BE2C (cell line): ENCODE results near the gene TSPAN9.

Experiments
- DNase-seq: peaks from one replicate; pipeline ENCODE4 v3.0.0-alpha.2; 2020
- H3K27me3 ChIP-seq: fragments of 250-450 bp; sonication (Bioruptor Pico); 2 replicates; pipeline ENCODE4 v1.5.1; 2020; ENCODE audit warnings: mild to moderate bottlenecking
- H3K36me3 ChIP-seq: fragments of 250-450 bp; sonication (Bioruptor Pico); 2 replicates; pipeline ENCODE4 v1.5.1; 2020; ENCODE audit warnings: mild to moderate bottlenecking
- H3K4me1 ChIP-seq: fragments of 250-450 bp; sonication (Bioruptor Pico); 2 replicates; pipeline ENCODE4 v1.5.1; 2020
- H3K4me3 ChIP-seq: 2 replicates; pipeline ENCODE4 v1.5.1; 2011; ENCODE audit warnings: low read depth, low read length
- H3K9me3 ChIP-seq: fragments of 250-450 bp; sonication (Bioruptor Pico); 2 replicates; pipeline ENCODE4 v1.5.1; 2020
- CTCF ChIP-seq: IDR thresholded peaks from 2 replicates; pipeline ENCODE4 v1.5.1; 2012; ENCODE audit warnings: mild to moderate bottlenecking, low read depth, low read length

Gene TSPAN9

DNA sequence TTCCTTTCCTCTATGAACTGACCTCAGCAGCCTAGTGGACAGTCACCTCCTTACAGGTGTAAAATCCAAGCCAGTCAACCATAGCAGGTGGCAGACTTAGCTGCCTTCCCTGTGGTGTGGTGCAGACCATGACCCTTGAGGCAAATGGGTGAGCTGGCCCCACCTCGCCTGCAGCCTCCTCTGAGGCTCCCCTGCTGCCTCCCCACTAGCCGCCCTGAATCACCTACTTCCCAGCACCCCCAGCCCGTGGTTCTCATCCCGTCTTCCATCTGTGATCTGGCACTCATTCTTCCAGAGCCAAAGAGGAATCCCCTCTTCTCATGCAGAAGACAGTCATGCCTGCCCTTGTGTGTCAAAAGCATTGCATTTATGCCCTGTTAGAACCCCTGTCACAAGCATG lies 34.4 kb upstream of the TSPAN9 start:
- H3K4me3 ChIP-seq = no peak overlapping the region

DNA sequence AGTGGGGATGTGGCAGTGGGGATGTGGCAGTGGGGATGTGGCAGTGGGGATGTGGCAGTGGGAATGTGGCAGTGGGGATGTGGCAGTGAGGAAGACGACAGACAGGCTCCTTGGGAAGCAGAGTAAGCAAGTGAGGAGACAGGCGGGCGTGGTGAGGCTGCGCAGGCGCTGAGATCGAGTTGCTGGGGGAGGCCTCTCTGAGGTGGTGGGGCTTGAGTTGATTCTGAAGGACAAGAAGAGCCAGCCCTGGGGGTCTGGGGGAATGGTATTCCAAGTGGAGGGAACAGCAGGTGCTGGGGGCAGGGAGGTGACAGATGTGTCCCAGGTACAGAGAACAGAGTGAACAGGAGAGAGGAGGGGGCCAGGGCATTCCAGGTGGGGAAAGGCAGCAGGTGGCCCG lies 33.8 kb upstream of the TSPAN9 start:
- H3K9me3 ChIP-seq = no peaks in the 10 kb centered on the region
- TF ChIP-seq CTCF = no peak
- peaks cover 5% of the 10 kb centered on the region; the same call in 1 of the 2 replicates for H3K27me3 ChIP-seq
- DNase-seq = no peak
- H3K4me3 ChIP-seq = no peak overlapping the region
- H3K36me3 ChIP-seq = no peaks in the 10 kb centered on the region
- peaks cover 12% of the 10 kb centered on the region for H3K4me1 ChIP-seq

More for the DNA sequence above, 34.4 kb upstream of the TSPAN9 start:
- H3K9me3 ChIP-seq = no peaks in the 10 kb centered on the region
- H3K27me3 ChIP-seq = peaks cover 5% of the 10 kb centered on the region; the same call in 1 of the 2 replicates
- DNase-seq = no peak
- H3K4me1 ChIP-seq = peaks cover 12% of the 10 kb centered on the region
- no peaks in the 10 kb centered on the region for H3K36me3 ChIP-seq
- TF ChIP-seq CTCF = no peak

DNA sequence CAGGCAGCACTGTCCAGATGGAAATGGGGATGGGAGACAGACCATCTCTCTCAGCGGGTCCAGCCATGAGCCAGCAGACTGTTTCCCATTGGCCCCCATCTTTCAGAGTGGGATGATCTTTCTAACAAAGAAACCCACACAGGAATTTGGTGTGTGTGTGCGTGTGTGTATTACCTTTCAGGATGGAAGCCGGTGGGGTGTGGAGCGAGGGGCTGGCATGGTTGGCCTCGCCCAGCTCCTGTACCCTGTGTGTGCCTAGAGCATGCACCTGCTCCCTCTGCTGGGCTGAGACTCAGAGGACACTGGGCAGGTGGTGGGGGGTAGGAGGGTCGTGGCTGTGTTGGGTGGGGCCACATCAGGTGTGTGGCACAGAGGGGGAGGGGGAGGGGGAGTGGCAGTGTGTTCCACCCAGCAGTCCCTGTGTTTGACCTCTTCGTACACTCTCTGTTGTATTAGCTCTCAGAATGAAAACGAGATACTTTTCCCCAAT lies 33.0 kb upstream of the TSPAN9 start:
- Histone ChIP-seq H3K36me3 (no peaks in the 10 kb centered on the region), H3K4me1 (peaks cover 12% of the 10 kb centered on the region), H3K4me3 (no peak overlapping the region), H3K27me3 (peaks cover 5% of the 10 kb centered on the region; the same call in 1 of the 2 replicates), H3K9me3 (no peaks in the 10 kb centered on the region)
- no peak for TF ChIP-seq CTCF
- no peak for DNase-seq

GRCh38 chr12:3045494-3045893 lies 31.7 kb upstream of the TSPAN9 start:
- H3K4me1 ChIP-seq = peaks cover 12% of the 10 kb centered on the region
- H3K27me3 ChIP-seq = peaks cover 5% of the 10 kb centered on the region; the same call in 1 of the 2 replicates
- H3K4me3 ChIP-seq = no peak overlapping the region
- no peak for TF ChIP-seq CTCF
- H3K9me3 ChIP-seq = no peaks in the 10 kb centered on the region
- no peak for DNase-seq
- H3K36me3 ChIP-seq = no peaks in the 10 kb centered on the region

DNA sequence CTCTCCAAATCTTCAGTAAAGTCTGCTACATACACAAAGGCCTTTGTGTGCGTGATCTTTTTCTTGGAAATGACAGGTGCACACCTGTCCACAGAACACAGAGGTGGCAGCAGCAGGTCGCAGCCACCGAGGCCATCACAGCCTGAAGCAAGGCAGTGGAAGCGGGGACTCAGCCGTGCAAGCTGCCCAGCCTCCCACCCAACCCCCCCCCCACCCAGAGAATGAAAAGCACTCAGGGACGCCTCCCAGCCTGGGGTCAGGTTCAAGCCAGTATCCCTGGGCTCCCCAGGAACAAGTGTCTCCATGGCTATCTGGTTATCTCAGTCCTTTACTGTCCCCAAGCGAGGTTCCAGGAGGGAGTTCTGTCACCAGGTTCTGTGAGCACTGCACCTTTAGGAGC lies 31.2 kb upstream of the TSPAN9 start:
- no peaks in the 10 kb centered on the region for H3K9me3 ChIP-seq
- no peak for DNase-seq
- peaks cover 12% of the 10 kb centered on the region for H3K4me1 ChIP-seq
- H3K27me3 ChIP-seq = peaks cover 5% of the 10 kb centered on the region; the same call in 1 of the 2 replicates
- no peak overlapping the region for H3K4me3 ChIP-seq
- H3K36me3 ChIP-seq = no peaks in the 10 kb centered on the region
- no peak for TF ChIP-seq CTCF

DNA sequence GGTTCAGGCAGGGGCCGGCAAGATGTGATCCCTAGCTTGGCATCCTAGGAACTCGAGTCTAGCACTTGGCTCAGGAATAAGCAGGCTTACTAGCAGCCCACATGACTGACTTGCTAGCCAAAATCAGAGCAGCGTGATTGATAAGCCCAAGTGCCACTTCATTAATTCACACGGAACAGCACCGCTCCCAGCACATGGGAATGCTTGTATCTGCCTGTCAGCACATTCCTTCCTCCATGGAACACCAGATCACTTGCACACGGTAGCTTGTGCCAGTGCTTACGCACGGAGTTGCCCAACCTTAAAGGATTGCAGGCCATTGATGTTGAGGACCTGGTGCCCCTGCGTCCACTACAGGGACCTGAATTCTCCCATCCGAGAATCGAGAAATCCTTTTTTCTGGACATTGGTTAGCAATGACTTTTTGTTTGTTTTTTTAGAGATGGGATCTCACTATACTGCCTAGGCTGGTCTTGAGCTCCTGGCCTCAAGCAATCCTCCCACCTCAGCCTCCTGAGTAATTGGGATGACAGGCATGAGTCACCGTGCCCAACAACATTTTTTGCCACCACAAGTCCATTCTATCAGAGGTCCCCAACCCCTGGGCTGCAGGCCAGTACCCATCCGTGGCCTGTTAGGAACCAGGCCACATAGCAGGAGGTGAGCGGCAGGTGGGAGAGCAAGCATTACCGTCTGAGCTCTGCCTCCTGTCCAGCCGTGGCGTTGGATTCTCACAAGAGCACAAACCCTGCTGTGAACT lies 30.6 kb upstream of the TSPAN9 start:
- peaks cover 5% of the 10 kb centered on the region; the same call in 1 of the 2 replicates for H3K27me3 ChIP-seq
- no peak for DNase-seq
- H3K36me3 ChIP-seq = no peaks in the 10 kb centered on the region
- H3K4me1 ChIP-seq = peaks cover 12% of the 10 kb centered on the region
- no peak for TF ChIP-seq CTCF
- H3K4me3 ChIP-seq = no peak overlapping the region
- no peaks in the 10 kb centered on the region for H3K9me3 ChIP-seq
